K562 treated with DMSO at 1 percent for 4 hours (cell line): ENCODE results near the gene SEMA6C. TPM values are rescaled to one million over a fixed set of nuclear protein-coding genes. Genes with fewer than 3 reads are reported as not detected.

ENCODE experiments used
- total RNA-seq: library from RNA; unstranded; fragments of 300-600 nt; gene quantifications from 2 replicates; pipeline ENCODE4 v1.2.3, GENCODE V29; 2022; ENCODE audit not compliant: insufficient read depth

SEMA6C gene
- total RNA-seq = 2.6 and 4.4 TPM in 2 replicates

GRCh38 chr1:151146412-151147131 lies at the start of gene SEMA6C:
Gene SEMA6C, minus strand, starts transcription at chr1:151146631. Its CDS starts 4,010 bp downstream, at chr1:151142621.

DNA sequence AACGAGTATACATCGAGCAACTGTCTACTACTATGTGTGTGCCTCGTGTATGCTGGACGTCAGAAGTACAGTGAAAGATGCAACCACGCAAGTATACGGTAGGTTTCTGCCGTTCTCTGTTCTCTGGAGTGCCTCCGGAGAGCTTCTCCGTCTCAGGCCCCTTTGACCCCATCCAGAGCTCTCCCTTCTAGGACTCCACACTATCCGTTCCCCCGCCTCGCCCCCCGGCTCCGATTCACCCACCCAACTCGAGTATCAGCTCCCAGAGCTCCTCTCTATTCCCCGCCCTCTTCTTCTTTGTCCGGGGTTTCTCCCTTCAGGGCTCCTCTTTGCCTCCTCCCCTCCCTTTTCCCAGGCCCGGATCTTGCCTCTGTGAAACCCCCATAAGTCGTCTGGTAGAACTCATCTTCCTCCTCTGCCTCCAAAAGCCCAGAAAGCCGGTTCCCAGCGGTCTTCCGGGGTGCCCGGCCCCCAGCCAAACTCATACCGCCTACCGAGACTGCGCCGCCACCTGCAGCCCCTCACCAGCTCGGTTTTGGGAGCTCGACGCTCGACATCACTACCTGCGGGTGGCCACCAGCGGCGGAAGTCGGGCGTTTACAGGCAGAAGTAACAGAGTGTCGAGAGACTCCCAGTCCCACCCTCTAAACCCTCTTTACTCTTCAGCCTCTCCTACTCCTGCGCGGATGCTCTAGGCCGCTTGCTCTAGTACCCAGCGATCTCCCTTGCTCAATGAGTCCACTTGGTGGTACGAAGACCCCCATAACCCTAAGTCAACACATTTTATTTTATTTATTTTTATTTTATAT lies 43.4 kb upstream of the SEMA6C start, which contains the start of gene VPS72:
TSS of gene VPS72 (minus strand) at position 561 of the 809 bp plus-strand sequence. CDS start at position 485, 76 bp downstream.

DNA sequence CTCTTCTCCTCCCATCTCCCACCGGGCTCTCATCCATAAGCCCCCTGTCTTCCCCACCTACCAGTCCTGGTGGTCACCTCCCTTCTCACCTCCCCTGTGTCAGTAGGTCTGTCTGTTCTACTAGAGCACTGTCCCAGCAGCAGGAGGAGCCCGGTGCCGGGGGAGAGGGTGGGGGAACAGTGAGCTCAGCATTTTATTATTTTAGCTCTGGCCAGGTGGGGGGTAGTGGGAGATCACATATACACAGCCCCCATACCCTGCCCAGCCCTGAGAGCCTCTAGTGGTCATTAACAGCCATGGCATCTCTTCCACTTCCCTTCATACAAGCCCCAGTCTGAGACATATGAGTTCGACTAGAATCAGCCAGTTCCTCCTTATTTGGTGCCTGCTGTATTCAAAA lies 29.4 kb upstream of the SEMA6C start, which contains the start of gene TMOD4:
TSS of gene TMOD4 (minus strand) at position 119 of the 400 bp plus-strand sequence. CDS start 1,106 bp downstream, outside the sequence.

DNA sequence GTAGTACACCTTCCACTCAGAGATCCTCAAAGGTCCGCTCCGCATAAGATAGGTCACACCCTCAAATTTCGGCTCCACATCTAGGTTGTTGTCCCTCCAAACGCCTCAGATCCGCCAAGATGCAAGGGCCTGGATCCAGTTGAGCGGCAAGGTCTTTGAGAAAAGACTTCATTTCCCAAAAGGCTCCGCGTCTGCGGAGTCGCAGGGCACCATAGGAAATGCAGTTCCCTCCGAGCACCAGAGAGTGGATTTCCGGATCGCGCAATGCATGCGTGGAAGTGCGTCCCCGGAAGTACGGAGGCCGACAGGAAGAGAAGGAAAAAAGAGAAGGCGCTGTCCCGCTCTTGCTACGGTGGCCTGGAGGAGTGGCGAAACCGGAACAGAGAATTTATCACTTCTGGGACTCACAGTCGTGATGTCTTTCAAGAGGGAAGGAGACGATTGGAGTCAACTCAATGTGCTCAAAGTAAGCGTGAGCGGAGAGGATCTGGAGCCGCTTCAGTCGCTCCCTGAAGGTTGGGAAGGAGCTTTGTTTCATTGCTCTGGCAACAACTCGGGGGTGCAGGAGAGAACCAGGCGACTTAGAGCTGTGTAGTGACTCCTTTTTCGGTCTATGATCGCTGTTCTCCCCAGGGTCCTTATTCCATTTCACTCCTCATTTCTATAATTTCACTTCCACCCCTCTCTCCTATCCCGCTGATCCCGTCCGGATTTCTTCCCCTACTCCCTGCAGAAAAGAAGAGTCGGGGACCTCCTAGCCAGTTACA lies 19.5 kb upstream of the SEMA6C start, which contains the start of the genes LYSMD1 and SCNM1:
TSS of gene LYSMD1 (minus strand) at position 165 of the 767 bp plus-strand sequence. CDS start 644 bp downstream, outside the sequence.
TSS of gene SCNM1 (plus strand) at position 407 of the 767 bp plus-strand sequence. CDS start at position 416, 9 bp downstream.

GRCh38 chr1:151156515-151156819 lies 10.0 kb upstream of the SEMA6C start, which contains the start of gene TNFAIP8L2:
Gene TNFAIP8L2, plus strand, starts transcription at chr1:151156649. Its CDS starts 2,049 bp downstream, at chr1:151158698.

Other genes with a start within 250 kb of the SEMA6C start
- 12.7 and 16.5 TPM in 2 replicates for gene SETDB1, start 220.3 kb downstream of the SEMA6C start, total RNA-seq
- 178 and 212 TPM in 2 replicates for gene CERS2, start 171.8 kb downstream of the SEMA6C start, total RNA-seq
- gene ANXA9, start 164.3 kb downstream of the SEMA6C start, total RNA-seq = 1.9 and 2.9 TPM in 2 replicates
- gene MINDY1, start 139.7 kb downstream of the SEMA6C start, total RNA-seq = 8.5 and 11.2 TPM in 2 replicates
- 9.7 and 13.9 TPM in 2 replicates for gene PRUNE1, start 138.2 kb downstream of the SEMA6C start, total RNA-seq
- 0.73 and 2.2 TPM in 2 replicates for gene BNIPL, start 110.0 kb downstream of the SEMA6C start, total RNA-seq
- 2.8 and 3.7 TPM in 2 replicates for gene C1orf56, start 98.9 kb downstream of the SEMA6C start, total RNA-seq
- 37.7 and 44.2 TPM in 2 replicates for gene CDC42SE1, start 87.0 kb downstream of the SEMA6C start, total RNA-seq
- gene MLLT11, start 86.2 kb downstream of the SEMA6C start, total RNA-seq = 6.1 TPM in 2 replicates
- 3.3 and 5.0 TPM in 2 replicates for gene GABPB2, start 75.9 kb downstream of the SEMA6C start, total RNA-seq
- not detected in 2 replicates for gene TNFAIP8L2, start 10.0 kb upstream of the SEMA6C start, total RNA-seq
- gene LYSMD1, start 19.3 kb upstream of the SEMA6C start, total RNA-seq = 1.6 and 3.4 TPM in 2 replicates
- gene SCNM1, start 19.5 kb upstream of the SEMA6C start, total RNA-seq = 37.1 and 44.6 TPM in 2 replicates
- gene TMOD4, start 29.4 kb upstream of the SEMA6C start, total RNA-seq = 3.8 TPM in 1 of 2 replicates, not detected in the other
- gene VPS72, start 43.6 kb upstream of the SEMA6C start, total RNA-seq = 58.4 and 60.6 TPM in 2 replicates
- gene PIP5K1A, start 51.9 kb upstream of the SEMA6C start, total RNA-seq = 17.1 and 23.3 TPM in 2 replicates
- 281 and 328 TPM in 2 replicates for gene PSMD4, start 108.1 kb upstream of the SEMA6C start, total RNA-seq
- 32.1 and 35.0 TPM in 2 replicates for gene ZNF687, start 135.7 kb upstream of the SEMA6C start, total RNA-seq
- gene PI4KB, start 180.8 kb upstream of the SEMA6C start, total RNA-seq = 45.5 and 52.6 TPM in 2 replicates
- gene RFX5, start 200.6 kb upstream of the SEMA6C start, total RNA-seq = 16.9 TPM in 2 replicates
- 38.9 and 48.8 TPM in 2 replicates for gene SELENBP1, start 226.1 kb upstream of the SEMA6C start, total RNA-seq